ENCODE results near the gene BEAN1.
"Not testable (repeated sequence)": the region's sequence is repeated elsewhere in the genome, so short reads cannot be mapped to it uniquely, and the experiment has no call there.

BEAN1 gene

DNA sequence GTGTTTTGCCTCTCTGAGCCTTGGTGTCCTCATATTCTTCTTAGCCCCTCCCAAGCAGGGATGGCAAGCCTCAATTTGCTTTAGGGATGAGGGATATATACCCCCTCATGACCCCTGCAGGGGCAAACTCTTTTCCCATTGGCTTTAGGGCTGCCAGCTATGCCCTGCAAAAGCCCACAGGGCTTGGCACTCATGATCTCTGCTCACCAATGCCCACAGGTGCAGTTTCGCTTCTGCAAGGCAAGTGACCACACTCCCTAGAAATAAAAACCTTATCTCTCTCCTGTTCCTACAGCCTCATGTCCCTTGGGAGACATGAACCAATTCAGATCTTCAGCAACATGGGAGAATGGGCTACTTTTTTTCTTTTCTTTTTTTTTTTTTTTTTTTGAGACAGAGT lies 8.8 kb downstream of the BEAN1 start:
- TF ChIP-seq POLR2A (IDR thresholded peaks at IDR 0.05; ENCODE audit: low read depth, low read length) = no peak
- no peak for FAIRE-seq
- no peak for DNase-seq (ENCODE audit: insufficient read length, low spot score)

DNA sequence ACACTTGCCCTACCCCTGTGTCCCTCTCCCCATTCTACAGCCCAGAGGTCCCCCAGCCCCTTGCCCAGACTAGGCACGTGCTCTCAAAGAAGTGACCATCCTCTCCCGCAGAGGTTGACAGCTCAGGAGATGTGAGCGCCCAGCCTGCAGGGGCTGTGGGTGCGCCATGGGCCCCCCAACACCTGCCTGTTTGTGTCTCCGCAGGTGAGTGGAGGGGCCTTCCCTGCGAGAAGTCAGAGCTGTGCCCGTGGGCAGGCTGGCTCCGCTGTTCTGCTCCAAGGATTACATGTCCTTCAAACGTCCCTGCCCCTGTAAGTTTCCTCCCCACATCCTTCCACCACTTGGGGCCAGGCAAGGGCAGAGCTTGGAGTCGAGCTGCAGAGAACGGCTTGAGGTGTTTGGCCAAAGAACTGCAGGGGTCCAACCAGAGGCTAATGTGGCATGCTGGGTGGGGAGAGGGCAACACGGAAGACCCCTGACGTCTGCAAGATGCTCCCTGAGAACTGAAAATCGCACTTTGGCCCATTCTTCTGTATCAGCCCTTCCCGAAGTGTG lies 10.4 kb downstream of the BEAN1 start:
- DNase-seq (ENCODE audit: insufficient read length, low spot score) (no peak), FAIRE-seq (no peak)
- TF ChIP-seq POLR2A (IDR thresholded peaks at IDR 0.05; ENCODE audit: low read depth, low read length) = no peak

DNA sequence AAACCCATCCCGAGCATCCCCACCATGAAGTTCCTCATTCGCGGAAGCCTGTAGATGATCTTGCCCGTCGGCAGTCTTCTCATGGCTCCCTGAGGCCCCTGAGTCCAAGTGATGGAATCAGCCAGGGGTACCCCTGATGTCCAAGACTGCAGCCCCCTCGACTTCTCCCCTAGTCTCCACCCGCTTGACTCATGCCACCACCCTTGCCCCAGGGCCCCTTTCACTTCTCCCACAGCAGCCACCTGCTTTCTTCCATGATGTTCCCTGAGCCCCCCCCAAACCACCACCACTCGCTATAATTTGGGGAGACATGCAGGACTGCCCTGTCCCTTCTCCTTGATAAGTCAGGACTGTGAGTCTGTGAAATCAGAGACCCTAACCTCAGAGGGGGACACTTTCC lies 11.4 kb downstream of the BEAN1 start:
- DNase-seq (ENCODE audit: insufficient read length, low spot score) = no peak
- no peak for TF ChIP-seq POLR2A (IDR thresholded peaks at IDR 0.05; ENCODE audit: low read depth, low read length)
- no peak for FAIRE-seq

DNA sequence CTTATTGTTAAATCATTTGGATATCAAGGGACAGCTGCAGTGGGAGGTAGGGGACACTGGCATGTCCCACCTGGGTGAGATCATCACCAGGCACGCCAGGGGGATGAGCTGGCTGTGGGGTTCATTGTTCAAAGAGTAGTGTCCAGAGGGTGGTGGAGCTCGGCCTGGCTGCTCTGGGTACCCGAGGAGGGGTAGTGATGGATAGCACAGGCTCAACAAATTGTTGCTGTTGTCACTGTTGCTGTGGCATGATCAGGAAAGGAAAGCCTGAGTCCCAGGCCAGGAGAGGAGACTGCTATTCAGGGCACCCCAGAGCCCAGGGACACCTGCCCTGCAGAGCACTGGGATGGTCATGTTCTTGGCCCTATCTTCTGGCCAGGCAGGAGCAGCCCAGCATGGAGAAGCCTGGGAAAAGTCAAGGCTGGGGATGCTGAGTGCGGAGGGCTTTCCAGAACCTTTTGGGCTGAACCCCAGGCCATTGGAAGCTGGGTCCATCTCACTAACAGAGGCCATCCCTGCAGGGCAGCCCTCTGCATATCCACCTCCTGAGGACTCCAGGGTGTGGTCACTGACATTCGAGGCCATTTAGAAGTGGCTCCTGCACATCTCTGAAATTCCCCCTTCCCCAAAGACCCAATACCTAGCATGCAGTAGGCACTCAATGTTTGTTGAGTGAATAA lies 12.1 kb downstream of the BEAN1 start:
- FAIRE-seq = no peak
- TF ChIP-seq POLR2A (IDR thresholded peaks at IDR 0.05; ENCODE audit: low read depth, low read length) = no peak
- DNase-seq (ENCODE audit: insufficient read length, low spot score) = no peak

DNA sequence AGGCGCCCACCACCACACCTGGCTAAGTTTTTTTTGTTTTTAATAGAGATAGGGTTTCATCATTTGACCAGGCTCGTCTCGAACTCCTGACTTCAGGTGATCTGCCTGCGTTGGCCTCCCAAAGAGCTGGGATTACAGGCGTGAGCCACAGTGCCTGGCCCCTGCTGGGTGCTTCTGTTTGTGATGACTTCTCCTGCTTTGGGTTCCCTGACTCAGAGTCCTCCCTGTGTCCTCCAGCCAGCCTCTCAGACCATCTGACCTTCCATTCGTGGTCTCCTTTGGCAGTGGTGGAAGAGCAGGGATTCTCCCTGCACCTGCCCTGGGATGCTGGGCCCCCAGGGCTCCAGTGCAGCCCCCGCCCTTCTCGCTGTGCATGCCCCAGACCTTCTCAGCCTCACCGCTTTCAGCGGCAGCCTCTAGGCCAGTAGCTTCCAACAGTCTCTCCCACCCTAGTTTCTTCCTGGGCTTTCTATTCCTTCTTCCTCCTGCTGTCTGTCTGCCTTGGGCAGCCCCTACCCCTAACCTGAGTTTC lies 13.2 kb downstream of the BEAN1 start:
- DNase-seq (ENCODE audit: insufficient read length, low spot score) (no peak), FAIRE-seq (no peak)
- TF ChIP-seq POLR2A (IDR thresholded peaks at IDR 0.05; ENCODE audit: low read depth, low read length) = no peak

DNA sequence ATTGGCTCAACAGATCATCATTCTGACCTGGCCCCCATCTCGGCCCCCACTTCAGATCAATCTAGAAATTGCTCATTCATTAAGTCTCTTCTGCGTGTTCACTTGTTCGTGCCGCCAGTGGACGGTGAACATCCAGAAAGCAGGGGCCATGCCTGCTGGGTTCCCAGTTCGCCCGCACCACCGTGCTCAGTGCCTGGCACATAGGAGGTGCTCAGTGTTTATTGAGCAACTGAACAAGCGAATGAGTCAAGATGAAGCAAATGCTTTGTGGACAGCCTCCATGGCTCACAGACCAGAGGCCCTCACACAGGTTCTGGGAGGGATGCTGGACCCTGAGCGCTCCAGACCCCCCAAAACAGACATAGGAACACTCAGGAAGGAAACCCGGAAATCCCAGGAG lies 13.9 kb downstream of the BEAN1 start:
- no peak for TF ChIP-seq POLR2A (IDR thresholded peaks at IDR 0.05; ENCODE audit: low read depth, low read length)
- no peak for FAIRE-seq
- no peak for DNase-seq (ENCODE audit: insufficient read length, low spot score)

DNA sequence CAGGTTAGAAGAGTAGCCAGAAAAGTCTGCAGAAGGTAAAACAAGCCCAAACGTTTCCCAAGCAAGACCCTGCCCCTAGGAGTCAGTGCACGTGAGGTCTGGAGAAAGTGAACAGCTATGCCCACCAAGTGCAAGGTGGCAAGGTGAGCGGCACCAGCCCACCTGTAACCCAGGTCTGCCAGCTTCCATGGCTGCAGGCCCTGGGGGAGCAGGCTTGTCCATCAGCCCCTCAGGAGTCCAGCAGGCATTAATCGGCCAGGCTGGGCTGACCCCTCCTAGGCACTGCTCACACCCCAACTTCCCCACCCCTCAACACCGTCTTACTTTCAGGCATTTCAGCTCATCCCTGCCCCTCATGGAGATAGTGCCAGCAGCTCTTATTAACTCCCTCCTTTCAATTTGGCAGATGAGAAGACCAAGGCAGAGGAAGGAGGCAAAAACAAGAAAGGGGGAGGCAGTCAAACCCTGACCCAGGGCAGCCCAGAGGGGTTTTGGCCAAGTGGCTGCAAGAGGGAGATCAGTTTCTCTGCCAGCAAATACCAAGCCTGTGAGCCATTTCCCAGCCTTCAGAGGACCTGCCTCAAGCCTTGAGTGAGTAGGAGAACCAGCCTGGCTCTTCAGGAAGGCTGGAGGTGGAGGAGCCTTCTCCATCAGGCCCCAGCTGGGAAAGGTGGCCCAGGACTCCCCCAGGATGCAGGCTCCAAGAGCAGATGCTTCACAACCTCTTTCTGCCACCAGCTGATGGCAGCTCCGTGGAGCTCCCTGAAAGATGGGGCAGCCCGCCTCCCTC lies 14.7 kb downstream of the BEAN1 start:
- TF ChIP-seq POLR2A (IDR thresholded peaks at IDR 0.05; ENCODE audit: low read depth, low read length) = no peak
- DNase-seq (ENCODE audit: insufficient read length, low spot score) (no peak), FAIRE-seq (no peak)

DNA sequence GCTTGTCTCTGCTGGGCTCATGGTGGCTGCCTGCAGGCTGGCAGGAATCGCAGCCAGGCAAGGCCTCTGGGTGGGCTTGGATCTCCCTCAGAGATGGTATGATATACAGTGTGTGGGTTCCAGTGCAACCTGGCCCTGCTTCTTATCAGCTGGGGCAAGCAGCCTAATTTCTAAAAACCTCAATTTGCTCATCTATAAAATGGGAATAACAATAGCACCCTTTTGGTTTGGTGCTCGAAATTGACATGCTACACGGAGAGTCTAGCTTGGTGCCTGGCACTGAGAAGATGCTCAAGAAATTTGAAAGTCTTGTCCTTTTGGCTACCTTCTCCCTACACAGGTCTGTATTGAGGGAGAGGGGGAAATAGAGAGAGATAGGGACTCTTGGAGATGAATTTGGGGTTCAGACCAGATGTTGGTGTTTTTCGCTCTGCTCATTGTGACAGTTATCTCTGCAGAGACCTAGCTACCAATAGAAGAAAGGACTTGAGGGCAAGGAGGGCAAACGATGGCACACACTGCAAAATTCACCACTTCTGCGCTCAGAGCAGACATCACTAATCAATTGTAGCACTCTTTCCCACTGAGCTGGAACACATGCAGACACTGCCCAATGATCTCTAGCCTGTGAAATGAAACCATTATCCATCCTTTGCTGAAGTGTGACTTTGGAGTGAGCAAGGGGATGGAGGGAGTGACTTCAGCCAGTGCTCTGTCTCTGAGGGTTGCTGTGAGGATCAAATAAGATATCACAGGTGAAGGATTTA lies 15.6 kb downstream of the BEAN1 start:
- no peak for TF ChIP-seq POLR2A (IDR thresholded peaks at IDR 0.05; ENCODE audit: low read depth, low read length)
- DNase-seq (ENCODE audit: insufficient read length, low spot score) = no peak
- no peak for FAIRE-seq

DNA sequence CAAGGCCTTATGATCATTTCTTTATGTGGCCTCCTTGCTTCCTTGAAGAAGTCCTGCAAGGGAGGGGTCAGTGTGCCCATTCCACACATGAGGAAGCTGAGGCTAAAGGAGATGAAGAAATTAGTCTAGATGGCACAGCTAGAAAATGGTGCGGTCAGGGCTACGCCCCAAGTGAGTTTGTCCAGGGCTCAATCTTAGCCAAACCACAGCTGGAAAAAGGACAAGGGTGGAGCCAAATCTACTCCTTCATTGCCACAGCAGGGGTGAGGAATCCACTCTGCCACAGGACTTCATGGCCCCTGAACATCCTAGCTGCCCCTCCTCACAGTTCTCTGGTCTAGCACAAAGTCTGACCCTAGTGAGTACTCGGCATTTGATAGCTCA lies 16.2 kb downstream of the BEAN1 start:
- DNase-seq (ENCODE audit: insufficient read length, low spot score) (no peak), FAIRE-seq (no peak)
- TF ChIP-seq POLR2A (IDR thresholded peaks at IDR 0.05; ENCODE audit: low read depth, low read length) = no peak

DNA sequence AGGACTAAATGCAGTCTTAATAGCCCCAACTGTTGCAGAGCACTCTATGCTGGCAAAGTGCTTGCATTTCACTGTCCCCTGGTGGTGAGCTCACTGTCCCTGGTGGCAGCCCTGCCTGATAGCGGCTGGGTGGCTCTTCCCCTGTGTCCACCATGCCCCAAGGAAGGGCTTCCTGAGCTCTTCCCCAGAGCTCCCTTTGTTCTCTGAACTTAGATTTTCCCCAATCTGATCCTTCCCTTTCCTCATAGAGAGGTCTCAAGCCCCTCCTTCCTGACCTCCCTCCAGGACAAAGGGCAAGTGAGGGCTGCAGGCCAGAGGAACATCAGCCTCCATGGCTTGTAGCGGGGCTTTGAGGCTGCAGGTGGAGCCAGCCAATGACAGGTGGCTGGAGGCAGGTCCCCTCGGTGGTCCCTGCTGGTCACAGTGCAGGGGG lies 17.0 kb downstream of the BEAN1 start:
- no peak for TF ChIP-seq POLR2A (IDR thresholded peaks at IDR 0.05; ENCODE audit: low read depth, low read length)
- DNase-seq (ENCODE audit: insufficient read length, low spot score) = no peak
- no peak for FAIRE-seq

DNA sequence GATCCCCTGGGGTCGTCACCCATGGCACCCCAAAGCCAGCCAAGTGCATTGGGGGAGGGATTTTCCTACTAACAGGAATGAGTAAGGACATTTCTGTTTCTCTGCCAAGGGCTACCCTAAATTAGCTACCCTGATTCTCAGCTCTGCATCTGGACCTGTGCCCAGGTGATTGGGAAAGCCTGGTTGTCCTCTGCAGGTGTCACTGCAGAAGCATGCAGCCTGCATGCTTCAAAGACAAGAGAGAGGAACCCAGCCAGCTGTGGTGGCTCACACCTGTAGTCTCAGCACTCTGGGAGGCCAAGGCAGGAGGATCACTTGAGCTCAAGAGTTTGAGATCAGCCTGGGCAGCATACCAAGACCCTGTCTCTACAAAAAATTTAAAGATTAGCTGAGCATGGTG lies 19.6 kb downstream of the BEAN1 start:
- no peak for TF ChIP-seq POLR2A (IDR thresholded peaks at IDR 0.05; ENCODE audit: low read depth, low read length)
- DNase-seq (ENCODE audit: insufficient read length, low spot score) (no peak), FAIRE-seq (no peak)

DNA sequence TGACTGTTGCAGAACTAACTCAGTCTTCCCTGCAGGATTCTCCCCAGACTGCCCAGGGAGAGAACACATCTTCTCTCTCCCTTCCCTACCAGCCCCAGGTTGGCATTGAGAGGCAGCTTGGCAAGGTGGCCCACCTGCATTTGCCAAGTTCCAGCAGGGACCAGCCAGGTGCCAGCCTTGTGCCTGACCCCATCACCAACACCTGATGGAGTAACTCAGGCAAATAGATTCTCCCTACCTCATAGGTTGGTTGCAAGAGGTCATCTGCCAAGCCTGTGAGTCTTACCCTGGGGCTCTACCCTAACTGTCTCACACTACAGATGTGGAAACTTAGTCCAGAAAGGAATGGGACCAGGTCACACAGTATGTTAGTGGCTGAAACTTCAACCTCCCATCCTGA lies 20.4 kb downstream of the BEAN1 start:
- no peak for DNase-seq (ENCODE audit: insufficient read length, low spot score)
- no peak for FAIRE-seq
- no peak for TF ChIP-seq POLR2A (IDR thresholded peaks at IDR 0.05; ENCODE audit: low read depth, low read length)

DNA sequence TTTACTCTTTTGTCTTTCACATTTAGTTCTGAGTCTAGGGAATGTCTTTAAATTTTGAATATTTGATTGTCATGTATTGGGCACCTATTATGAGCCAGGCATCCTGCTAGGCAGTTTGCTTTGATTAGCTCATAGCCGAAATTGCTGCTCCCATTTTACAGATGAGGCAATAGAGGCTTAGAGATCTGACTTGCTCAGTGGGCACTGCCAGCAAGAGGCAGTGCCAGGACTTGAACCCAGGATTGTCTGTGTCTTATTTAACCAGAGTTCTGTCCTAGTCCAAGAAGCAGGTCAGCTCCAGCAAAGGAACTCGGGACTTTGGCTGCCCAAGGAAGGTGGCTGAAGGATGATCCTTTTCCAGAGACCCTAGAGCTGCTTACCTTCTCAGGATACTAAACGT lies 24.5 kb downstream of the BEAN1 start:
- DNase-seq (ENCODE audit: insufficient read length, low spot score) (no peak), FAIRE-seq (no peak)

DNA sequence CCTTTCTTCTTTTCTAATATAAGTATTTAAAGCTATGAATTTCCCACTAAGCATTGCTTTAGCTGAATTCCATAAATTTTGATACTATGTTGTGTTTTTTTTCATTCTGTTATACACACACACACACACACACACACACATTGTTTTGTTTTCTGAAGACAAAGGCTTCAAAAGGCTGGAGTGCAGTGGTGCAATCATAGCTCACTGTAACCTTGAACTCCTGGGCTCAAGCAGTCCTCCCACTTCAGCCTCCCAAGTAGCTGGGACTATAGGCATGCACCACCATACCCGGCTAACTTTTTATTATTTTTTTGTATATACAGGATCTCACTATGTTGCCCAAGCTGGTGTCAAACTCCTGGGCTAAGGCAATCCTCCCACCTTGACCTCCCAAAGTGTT lies 26.1 kb downstream of the BEAN1 start:
- not testable (repeated sequence) for DNase-seq (ENCODE audit: insufficient read length, low spot score); FAIRE-seq

More for the DNA sequence above, 24.5 kb downstream of the BEAN1 start:
- no peak for TF ChIP-seq POLR2A (IDR thresholded peaks at IDR 0.05; ENCODE audit: low read depth, low read length)

All from H54 (cell line).